ENCODE results near the gene ADH4.
A peak's percentile ranks its signal among the peaks of the same experiment; 100 is the strongest.
"Not testable (repeated sequence)": the region's sequence is repeated elsewhere in the genome, so short reads cannot be mapped to it uniquely, and the experiment has no call there.

The ADH4 gene

DNA sequence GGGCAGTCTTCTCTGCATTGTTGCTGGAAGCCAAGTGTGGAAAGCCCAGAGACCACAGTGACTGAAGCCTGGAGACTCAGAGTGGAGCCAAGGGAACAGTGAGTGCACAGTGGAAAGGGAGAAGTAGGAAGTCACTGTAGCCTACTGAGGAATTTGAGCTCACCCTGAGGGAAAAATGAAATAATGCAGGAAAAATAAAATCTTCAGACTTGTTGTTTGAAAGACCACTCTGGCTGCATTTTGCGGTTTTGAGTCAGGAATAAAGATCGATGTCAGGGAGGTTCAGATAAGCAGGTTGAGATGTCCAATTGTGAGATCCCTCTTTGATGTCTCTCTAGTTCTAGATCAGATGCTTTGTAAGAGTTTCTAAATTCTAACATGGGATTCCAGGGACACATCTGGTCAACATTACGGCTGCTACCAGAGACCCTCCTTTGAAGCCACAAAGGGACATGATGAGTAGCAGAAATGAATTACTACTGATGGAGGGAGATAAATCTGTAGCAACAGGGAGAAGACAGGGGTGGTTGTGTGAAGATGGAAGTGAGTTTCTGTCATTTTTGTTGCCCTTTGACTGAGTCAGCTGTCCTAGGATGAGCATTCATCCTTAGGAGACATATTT is 8.4 kb downstream of the ADH4 start:
- no peak for TF ChIP-seq CTCF (IDR thresholded peaks at IDR 0.05; ENCODE audit: insufficient read depth, missing control alignments)
- FAIRE-seq (no peak), DNase-seq (ENCODE audit: insufficient read length, low spot score) (no peak)

- TF ChIP-seq CTCF (IDR thresholded peaks at IDR 0.05; ENCODE audit: insufficient read depth, missing control alignments), result no peak
- DNase-seq (ENCODE audit: insufficient read length, low spot score) (no peak), FAIRE-seq (no peak)
These were observed 9.5 kb downstream of the ADH4 start for GRCh38 chr4:99134586-99134985.

- DNase-seq (ENCODE audit: insufficient read length, low spot score) (no peak), FAIRE-seq (no peak)
These were observed 12.7 kb downstream of the ADH4 start for GRCh38 chr4:99131378-99131777.

DNA sequence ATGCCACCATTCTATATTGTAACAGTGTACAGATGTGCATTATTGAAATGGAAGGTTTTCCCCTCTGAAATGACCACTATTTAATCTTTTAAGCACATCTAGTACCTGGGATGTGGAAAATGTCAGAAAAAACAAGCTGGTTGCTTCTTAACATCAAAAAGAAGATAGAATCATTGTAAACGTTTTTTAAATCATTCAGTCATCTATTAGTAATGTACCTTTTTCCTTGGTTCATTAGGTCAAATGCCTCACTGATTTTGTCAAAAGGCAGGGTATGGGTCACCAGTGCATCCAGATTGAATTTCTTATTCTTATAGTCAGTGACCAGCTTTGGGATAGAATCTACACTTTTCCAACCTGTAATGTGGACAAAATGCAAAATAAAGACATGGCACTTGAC is 17.7 kb downstream of the ADH4 start:
- DNase-seq (ENCODE audit: insufficient read length, low spot score) (no peak), FAIRE-seq (no peak)
- TF ChIP-seq CTCF (IDR thresholded peaks at IDR 0.05; ENCODE audit: insufficient read depth, missing control alignments), result no peak

More at GRCh38 chr4:99131378-99131777, 12.7 kb downstream of the ADH4 start:
- TF ChIP-seq CTCF (IDR thresholded peaks at IDR 0.05; ENCODE audit: insufficient read depth, missing control alignments), result no peak

- TF ChIP-seq CTCF (IDR thresholded peaks at IDR 0.05; ENCODE audit: insufficient read depth, missing control alignments), result no peak
- DNase-seq (ENCODE audit: insufficient read length, low spot score), result no peak
- no peak for FAIRE-seq
These were observed 23.1 kb downstream of the ADH4 start for GRCh38 chr4:99121008-99121407.

- FAIRE-seq (no peak), DNase-seq (ENCODE audit: insufficient read length, low spot score) (no peak)
- TF ChIP-seq CTCF (IDR thresholded peaks at IDR 0.05; ENCODE audit: insufficient read depth, missing control alignments), result no peak
These were observed 23.6 kb downstream of the ADH4 start for GRCh38 chr4:99120501-99120900.

DNA sequence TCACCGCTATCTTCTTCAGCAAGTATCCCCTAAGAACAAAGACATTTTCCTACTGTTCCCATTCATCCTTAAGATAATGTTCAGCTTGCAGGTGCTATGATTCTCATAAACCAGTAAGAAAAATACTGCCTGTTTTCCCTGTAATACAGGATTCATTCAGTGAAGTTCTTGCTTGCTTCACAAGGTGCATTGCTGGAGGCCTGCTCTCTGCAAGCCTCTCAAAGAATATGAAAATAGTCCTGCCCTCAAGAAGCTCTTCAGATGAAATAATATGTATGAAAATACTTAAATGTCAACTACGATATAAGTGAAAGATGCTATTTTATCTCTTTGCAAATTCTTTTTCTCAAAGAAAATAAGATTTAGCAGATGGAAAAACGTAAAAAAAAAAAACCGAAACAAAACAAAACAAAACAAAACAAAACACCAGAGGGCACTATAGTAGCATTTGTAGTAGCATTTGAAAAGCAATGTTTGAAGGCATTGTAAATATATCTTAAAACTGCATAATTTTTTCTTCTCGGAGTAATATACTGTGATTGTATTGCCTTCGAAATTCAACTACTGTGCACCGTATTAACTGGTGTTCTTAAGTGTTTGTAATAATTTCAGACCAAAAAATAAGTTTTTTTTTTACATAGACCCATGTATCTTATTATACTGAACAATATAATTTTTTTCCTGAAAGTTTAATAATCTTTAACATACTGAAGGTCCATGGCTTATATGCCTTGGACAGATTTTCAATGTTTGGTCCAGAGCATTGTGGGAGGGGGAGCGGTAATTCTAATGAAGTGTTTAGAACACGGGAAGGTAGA is 26.0 kb downstream of the ADH4 start:
- DNase-seq (ENCODE audit: insufficient read length, low spot score) (no peak), FAIRE-seq (no peak)
- TF ChIP-seq CTCF (IDR thresholded peaks at IDR 0.05; ENCODE audit: insufficient read depth, missing control alignments), result peak; percentile 34

DNA sequence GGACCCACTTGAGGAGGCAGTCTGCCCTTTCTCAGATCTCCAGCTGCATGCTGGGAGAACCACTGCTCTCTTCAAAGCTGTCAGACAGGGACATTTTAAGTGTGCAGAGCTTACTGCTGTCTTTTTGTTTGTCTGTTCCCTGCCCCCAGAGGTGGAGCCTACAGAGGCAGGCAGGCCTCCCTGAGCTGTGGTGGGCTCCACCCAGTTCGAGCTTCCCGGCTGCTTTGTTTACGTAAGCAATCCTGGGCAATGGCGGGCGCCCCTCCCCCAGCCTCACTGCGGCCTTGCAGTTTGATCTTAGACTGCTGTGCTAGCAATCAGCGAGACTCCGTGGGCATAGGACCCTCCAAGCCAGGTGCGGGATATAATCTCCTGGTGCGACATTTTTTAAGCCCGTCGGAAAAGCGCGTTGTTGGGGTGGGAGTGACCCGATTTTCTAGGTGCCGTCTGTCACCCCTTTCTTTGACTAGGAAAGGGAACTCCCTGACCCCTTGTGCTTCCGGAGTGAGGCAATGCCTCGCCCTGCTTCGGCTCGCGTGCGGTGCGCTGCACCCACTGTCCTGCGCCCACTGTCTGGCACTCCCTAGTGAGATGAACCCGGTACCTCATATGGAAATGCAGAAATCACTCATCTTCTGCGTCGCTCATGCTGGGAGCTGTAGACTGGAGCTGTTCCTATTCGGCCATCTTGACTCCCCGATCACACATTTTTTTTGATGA is 26.8 kb downstream of the ADH4 start:
- not testable (repeated sequence) for DNase-seq (ENCODE audit: insufficient read length, low spot score); FAIRE-seq

GRCh38 chr4:99109286-99109685 is 34.8 kb downstream of the ADH4 start:
- not testable (repeated sequence) for DNase-seq (ENCODE audit: insufficient read length, low spot score); FAIRE-seq

All from D721Med (cell line).